RWPE2 (cell line): ENCODE measurements around the gene RABL3.

Experiments used
- ATAC-seq: fragments of 200-7000 bp; cut with Tn5 transposase; 3 replicates; pipeline ENCODE4 v1.9.1; 2021; ENCODE audit warnings: low read depth
- DNase-seq: peaks from one replicate; pipeline ENCODE4 v3.0.0-alpha.2; 2020; ENCODE audit warnings: low spot score
- H3K27ac ChIP-seq: fragments of 450-650 bp; 2 replicates; pipeline ENCODE4 v1.5.1; 2017; ENCODE audit warnings: mild to moderate bottlenecking; ENCODE audit not compliant: poor library complexity, severe bottlenecking
- H3K27me3 ChIP-seq: fragments of 250-450 bp; sonication (Bioruptor Pico); 2 replicates; pipeline ENCODE4 v1.5.1; 2021; ENCODE audit warnings: mild to moderate bottlenecking, moderate library complexity; ENCODE audit not compliant: insufficient read depth, poor library complexity, severe bottlenecking
- H3K36me3 ChIP-seq: fragments of 250-450 bp; sonication (Bioruptor Pico); 2 replicates; pipeline ENCODE4 v1.5.1; 2020; ENCODE audit warnings: low read depth, mild to moderate bottlenecking, moderate library complexity
- H3K4me1 ChIP-seq: fragments of 250-450 bp; sonication (Bioruptor Pico); 2 replicates; pipeline ENCODE4 v1.5.1; 2021; ENCODE audit warnings: mild to moderate bottlenecking, moderate library complexity; ENCODE audit not compliant: insufficient read depth, poor library complexity, severe bottlenecking
- H3K4me3 ChIP-seq: fragments of 250-450 bp; sonication (Bioruptor Pico); 2 replicates; pipeline ENCODE4 v1.5.1; 2021; ENCODE audit warnings: mild to moderate bottlenecking, moderate library complexity; ENCODE audit not compliant: severe bottlenecking
- H3K9me3 ChIP-seq: fragments of 250-450 bp; sonication (Bioruptor Pico); 2 replicates; pipeline ENCODE4 v1.5.1; 2021; ENCODE audit warnings: mild to moderate bottlenecking, moderate library complexity; ENCODE audit not compliant: severe bottlenecking
- TF ChIP-seq, protein P1 (sequence below): fragments of 450-650 bp; IDR thresholded peaks from one replicate; pipeline ENCODE4 v1.5.1; 2017; ENCODE audit warnings: mild to moderate bottlenecking, moderate library complexity; ENCODE audit not compliant: poor library complexity, severe bottlenecking

The RABL3 gene

DNA sequence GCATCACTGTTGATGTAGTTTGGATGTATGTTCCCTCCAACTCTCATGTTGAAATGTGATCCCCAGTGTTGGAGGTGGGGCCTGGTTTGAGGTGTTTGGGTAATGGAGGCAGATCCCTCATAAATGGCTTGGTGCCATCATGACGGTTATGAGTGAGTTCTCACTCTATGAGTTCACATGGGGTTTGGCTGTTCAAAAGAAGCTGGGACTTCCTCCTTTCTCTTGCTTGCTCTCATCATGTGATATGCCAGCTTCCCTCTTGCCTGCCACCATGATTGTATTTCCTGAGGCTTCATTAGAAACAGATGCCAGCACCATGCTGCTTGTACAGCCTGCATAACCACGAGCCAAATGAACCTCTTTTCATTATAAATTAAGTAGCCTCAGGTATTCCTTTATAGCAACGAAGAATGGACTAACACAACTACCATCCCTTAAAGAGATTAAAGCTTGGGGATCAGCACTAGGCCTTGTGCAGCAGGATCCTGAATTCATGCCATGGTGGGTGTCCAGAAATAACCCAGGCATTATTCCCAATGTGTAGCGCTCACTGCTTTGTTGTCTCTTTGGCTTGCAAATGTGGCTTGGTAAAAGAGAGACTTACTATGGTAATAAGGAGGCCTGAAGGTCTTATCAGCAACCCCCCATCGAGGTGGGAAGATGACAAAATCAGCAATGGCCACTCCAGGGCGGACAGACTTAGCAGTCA, 104.3 kb downstream of the RABL3 start:
- no peaks in the 10 kb centered on the region for H3K9me3 ChIP-seq
- no peak for ATAC-seq
- no peaks in the 10 kb centered on the region for H3K4me1 ChIP-seq
- no peaks in the 10 kb centered on the region for H3K36me3 ChIP-seq
- H3K4me3 ChIP-seq = no peak overlapping the region
- DNase-seq = no peak
- TF ChIP-seq, protein P1, sequence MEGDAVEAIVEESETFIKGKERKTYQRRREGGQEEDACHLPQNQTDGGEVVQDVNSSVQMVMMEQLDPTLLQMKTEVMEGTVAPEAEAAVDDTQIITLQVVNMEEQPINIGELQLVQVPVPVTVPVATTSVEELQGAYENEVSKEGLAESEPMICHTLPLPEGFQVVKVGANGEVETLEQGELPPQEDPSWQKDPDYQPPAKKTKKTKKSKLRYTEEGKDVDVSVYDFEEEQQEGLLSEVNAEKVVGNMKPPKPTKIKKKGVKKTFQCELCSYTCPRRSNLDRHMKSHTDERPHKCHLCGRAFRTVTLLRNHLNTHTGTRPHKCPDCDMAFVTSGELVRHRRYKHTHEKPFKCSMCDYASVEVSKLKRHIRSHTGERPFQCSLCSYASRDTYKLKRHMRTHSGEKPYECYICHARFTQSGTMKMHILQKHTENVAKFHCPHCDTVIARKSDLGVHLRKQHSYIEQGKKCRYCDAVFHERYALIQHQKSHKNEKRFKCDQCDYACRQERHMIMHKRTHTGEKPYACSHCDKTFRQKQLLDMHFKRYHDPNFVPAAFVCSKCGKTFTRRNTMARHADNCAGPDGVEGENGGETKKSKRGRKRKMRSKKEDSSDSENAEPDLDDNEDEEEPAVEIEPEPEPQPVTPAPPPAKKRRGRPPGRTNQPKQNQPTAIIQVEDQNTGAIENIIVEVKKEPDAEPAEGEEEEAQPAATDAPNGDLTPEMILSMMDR = no peak
- no peak overlapping the region for H3K27ac ChIP-seq
- H3K27me3 ChIP-seq = no peaks in the 10 kb centered on the region

DNA sequence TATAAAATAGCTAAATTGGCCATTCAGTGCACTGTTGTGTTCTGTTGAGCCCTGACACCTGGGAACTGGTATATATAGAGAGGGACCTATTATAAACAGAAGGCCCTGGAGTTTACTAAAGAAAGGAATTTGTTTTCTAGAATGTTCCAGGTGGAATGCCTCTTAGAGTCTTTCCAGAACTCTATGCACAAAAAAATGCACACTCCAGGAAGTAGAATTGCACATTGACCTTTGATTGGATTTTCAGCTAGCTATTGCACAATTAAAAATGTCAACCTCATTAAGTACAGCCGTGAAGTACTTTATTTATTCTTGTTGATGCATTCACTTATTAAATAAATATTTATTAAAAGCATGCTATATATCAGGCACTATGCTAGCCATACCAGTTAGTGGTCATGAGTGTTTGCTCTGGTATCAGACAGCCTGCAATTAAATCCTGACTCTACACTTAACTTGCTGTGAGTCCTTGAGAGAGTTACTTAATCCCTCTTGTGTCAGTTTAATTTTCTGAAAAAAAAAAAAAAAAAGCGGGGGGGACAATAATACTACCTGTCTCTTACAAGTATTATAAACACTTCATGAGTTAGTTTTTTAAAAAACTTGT, 105.4 kb downstream of the RABL3 start:
- no peak for ATAC-seq
- TF ChIP-seq, protein P1 = no peak
- Histone ChIP-seq H3K4me3 (no peak overlapping the region), H3K9me3 (no peaks in the 10 kb centered on the region), H3K36me3 (no peaks in the 10 kb centered on the region), H3K27ac (no peak overlapping the region), H3K4me1 (no peaks in the 10 kb centered on the region), H3K27me3 (no peaks in the 10 kb centered on the region)
- DNase-seq = no peak
